ENCODE data around the gene ATF2.
A peak's percentile ranks its signal among the peaks of the same experiment; 100 is the strongest.

ATF2 gene

GRCh38 chr2:175167792-175168563, at the start of gene ATF2:
Gene ATF2 (minus strand): TSS chr2:175168203. CDS start chr2:175136443, 31,760 bp downstream.
- DNase-seq: peak; percentile 98 to 100

GRCh38 chr2:175207741-175208438, 39.9 kb upstream of the ATF2 start:
- DNase-seq: no peak

- no peak for DNase-seq
Measured at GRCh38 chr2:175206866-175207265, 38.9 kb upstream of the ATF2 start.

GRCh38 chr2:175205523-175205922, 37.5 kb upstream of the ATF2 start:
- DNase-seq: no peak

- peak; percentile 29 to 51 for DNase-seq
Measured at GRCh38 chr2:175203621-175204496, 35.9 kb upstream of the ATF2 start.

GRCh38 chr2:175195012-175195411, 27.0 kb upstream of the ATF2 start:
- no peak for DNase-seq

- peak in 1 of 2 donors; percentile 10 for DNase-seq
Measured at GRCh38 chr2:175188761-175189160, 20.8 kb upstream of the ATF2 start.

- DNase-seq: no peak
Measured at GRCh38 chr2:175187378-175187777, 19.4 kb upstream of the ATF2 start.

- no peak for DNase-seq
Measured at GRCh38 chr2:175183674-175184073, 15.7 kb upstream of the ATF2 start.

- no peak for DNase-seq
Measured at GRCh38 chr2:175181877-175182308, 13.9 kb upstream of the ATF2 start.

- peak; percentile 92 to 97 for DNase-seq
Measured at GRCh38 chr2:175181104-175181876, 13.3 kb upstream of the ATF2 start, which contains the start of gene ATP5MC3. Gene ATP5MC3 (minus strand): TSS chr2:175181710. CDS start chr2:175181393, 317 bp downstream.

GRCh38 chr2:175180701-175181103, 12.7 kb upstream of the ATF2 start:
- peak; percentile 41 to 52 for DNase-seq

- DNase-seq: no peak
Measured at GRCh38 chr2:175176624-175177023, 8.6 kb upstream of the ATF2 start.

GRCh38 chr2:175175896-175176295, 7.9 kb upstream of the ATF2 start:
- no peak for DNase-seq

- no peak for DNase-seq
Measured at GRCh38 chr2:175175320-175175719, 7.3 kb upstream of the ATF2 start.

GRCh38 chr2:175170659-175171304, 2.8 kb upstream of the ATF2 start:
- peak; percentile 18 to 43 for DNase-seq

- DNase-seq: no peak
Measured at GRCh38 chr2:175169191-175169590, 1.2 kb upstream of the ATF2 start.

- DNase-seq: no peak
Measured at GRCh38 chr2:175168564-175168945, 552 bp upstream of the ATF2 start.

GRCh38 chr2:175167076-175167791, 769 bp downstream of the ATF2 start:
- DNase-seq: peak; percentile 40 to 46

GRCh38 chr2:175166216-175166824, 1.7 kb downstream of the ATF2 start:
- DNase-seq: peak in 1 of 2 donors; percentile 7

- no peak for DNase-seq
Measured at GRCh38 chr2:175164235-175164634, 3.8 kb downstream of the ATF2 start.

Data from inflammatory macrophage treated with lipopolysaccharide for 1 hour (primary cell).